ENCODE data around the gene GTF2H3. TPM values are rescaled to one million over a fixed set of nuclear protein-coding genes. Genes with fewer than 3 reads are reported as not detected.

Gene GTF2H3
- total RNA-seq, result 10 to 100 TPM; 18.8 to 49.4 (median 22.2) TPM

DNA sequence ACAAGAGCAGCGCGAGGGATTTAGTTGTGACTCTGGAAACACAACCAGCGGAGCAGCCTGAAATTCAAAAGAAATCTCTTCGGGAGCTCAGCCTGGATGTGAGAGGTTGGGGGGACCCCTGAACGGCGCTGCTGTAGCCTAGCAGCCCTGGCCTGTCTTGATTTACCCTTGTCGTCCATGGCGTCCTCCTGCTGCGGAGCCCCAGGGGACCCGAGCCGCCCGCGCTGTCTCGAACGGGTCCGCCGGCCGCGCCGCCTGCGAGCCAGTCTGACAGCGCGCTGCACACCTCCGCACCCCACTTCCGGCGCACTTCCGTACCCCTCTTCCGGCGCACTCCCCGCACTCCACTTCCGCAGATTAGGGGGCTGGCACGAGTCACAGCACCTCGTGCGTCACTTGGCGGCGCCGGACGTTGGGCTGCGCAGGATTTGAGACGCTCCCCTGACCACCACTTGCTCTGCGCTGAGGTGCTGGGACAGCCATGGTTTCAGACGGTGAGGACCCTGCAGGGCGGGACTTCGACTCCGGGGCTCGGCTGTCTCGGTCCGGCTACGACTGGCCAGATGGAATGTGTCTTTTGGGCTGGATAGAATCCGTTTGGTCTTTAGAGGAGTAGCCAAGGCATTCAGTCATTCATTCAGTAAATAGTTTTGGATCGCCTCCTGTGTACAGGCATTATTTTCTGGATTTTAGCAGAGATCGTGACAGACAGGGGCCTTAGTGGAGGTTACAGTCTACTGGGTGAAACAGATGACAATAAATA is at the start of gene GTF2H3, which contains the start of gene EIF2B1:
Gene GTF2H3 (plus strand): TSS at position 451 of the 763 bp plus-strand sequence. CDS start 31 bp downstream, at position 482.
Gene EIF2B1 (minus strand): TSS at position 308 of the 763 bp plus-strand sequence. CDS start 129 bp downstream, at position 179.
- 0 to 1% methylated on average over 20 to 50 of the region's 52 CpGs for WGBS, 2 donors

DNA sequence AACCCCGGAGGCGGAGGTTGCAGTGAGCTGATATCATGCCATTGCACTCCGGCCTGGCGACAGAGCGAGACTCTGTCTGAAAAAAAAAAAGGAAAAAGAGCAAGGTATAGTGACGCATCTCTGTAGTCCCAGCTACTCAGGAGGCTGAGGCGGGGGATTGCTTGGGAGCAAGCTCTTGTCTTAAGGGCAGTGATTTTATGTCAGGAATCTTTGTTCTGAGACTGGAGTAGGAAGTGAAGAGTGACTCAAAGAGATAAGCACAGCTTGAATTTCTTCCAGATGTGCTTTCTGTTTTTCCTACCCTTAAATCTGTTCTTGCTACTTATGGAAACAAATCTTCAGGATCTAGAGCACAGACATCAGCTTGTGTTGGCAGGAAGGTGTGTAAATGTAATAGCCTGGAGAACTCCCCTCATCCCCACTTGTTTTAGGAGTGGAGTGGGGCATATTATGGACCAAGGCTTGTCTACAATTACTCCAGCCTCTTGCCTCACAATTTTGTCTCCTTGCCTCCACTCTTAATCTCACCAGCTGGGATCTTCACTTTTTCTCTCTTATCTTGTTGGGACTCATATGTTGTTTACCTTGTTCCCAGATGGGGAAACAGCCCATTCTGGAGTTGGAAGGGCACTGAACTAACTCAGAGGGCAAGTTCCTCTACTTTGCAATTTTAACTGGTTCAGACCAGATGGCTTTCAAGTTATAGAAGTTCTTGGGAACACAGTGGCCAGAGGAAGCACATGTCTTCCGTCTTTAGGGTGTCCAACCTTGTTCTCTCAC is 41.7 kb upstream of the GTF2H3 start:
- intact Hi-C loops (cut with DNase I; ENCODE audit: low total_unique reads), result no loop called here
- H3K4me3 ChIP-seq (ENCODE audit: low read depth, poor library complexity, severe bottlenecking), result no peak overlapping the region
- no peak for DNase-seq (ENCODE audit: low spot score in 2 of 2)
- TF ChIP-seq POLR2A (IDR thresholded peaks at IDR 0.05), result no peak
- TF ChIP-seq, protein P1, sequence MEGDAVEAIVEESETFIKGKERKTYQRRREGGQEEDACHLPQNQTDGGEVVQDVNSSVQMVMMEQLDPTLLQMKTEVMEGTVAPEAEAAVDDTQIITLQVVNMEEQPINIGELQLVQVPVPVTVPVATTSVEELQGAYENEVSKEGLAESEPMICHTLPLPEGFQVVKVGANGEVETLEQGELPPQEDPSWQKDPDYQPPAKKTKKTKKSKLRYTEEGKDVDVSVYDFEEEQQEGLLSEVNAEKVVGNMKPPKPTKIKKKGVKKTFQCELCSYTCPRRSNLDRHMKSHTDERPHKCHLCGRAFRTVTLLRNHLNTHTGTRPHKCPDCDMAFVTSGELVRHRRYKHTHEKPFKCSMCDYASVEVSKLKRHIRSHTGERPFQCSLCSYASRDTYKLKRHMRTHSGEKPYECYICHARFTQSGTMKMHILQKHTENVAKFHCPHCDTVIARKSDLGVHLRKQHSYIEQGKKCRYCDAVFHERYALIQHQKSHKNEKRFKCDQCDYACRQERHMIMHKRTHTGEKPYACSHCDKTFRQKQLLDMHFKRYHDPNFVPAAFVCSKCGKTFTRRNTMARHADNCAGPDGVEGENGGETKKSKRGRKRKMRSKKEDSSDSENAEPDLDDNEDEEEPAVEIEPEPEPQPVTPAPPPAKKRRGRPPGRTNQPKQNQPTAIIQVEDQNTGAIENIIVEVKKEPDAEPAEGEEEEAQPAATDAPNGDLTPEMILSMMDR (IDR thresholded peaks at IDR 0.05), result no peak
- 67 to 80% methylated on average over 8 of the region's 8 CpGs for WGBS, 2 donors

More for the DNA sequence above, at the start of gene GTF2H3, which contains the start of gene EIF2B1:
- TF ChIP-seq POLR2A (IDR thresholded peaks at IDR 0.05), result no peak
- TF ChIP-seq, protein P1 (IDR thresholded peaks at IDR 0.05), result no peak
- intact Hi-C loops (cut with DNase I; ENCODE audit: low total_unique reads), result no loop called here
- H3K4me3 ChIP-seq (ENCODE audit: low read depth, poor library complexity, severe bottlenecking), result peak within 1 kb of the TSS; percentile 84
- DNase-seq (ENCODE audit: low spot score in 2 of 2), result peak; percentile 95 to 99

DNA sequence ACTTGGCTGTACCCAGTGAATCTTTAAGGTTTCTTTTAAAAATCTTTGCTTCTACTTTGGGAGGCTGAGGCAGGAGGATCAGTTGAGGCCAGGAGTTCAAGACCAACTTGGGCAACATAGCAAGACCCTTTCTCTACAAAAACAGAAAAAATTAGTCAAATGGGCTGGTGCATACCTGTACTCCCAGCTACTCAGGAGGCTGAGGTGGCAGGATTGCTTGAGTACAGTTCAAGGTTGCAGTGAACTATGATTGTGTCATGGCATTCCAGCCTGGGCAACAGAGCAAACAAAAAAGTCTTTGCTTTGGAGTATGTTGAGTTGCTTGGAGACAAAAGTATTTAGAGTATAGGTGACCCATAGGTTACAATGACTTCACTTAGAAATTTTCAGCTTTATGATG is 37.9 kb upstream of the GTF2H3 start:
- TF ChIP-seq POLR2A (IDR thresholded peaks at IDR 0.05), result no peak
- TF ChIP-seq, protein P1 (IDR thresholded peaks at IDR 0.05), result peak in 1 of 3 donors; percentile 42
- DNase-seq (ENCODE audit: low spot score in 2 of 2), result no peak
- no peak overlapping the region for H3K4me3 ChIP-seq (ENCODE audit: low read depth, poor library complexity, severe bottlenecking)
- intact Hi-C loops (cut with DNase I; ENCODE audit: low total_unique reads), result no loop called here

DNA sequence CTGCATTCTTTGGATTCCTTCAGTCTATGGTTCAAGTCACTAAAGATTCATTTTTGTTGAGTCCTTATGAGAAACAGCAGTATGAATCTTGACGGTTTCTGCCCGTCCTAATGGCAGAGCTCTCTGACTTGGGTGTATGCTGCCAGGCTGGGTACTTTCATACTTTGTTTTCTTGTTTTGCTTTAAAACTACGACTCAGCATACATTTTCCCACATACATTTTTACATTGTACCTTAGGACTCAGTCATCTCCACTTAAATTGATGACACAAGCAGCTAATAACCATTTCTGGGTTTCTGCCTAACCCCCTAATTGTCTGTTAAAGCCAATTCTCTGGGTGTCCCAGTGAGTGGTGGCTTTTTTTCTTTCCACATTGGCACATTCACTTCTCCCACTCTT is 36.5 kb upstream of the GTF2H3 start:
- TF ChIP-seq, protein P1 (IDR thresholded peaks at IDR 0.05), result no peak
- TF ChIP-seq POLR2A (IDR thresholded peaks at IDR 0.05), result no peak
- no peak overlapping the region for H3K4me3 ChIP-seq (ENCODE audit: low read depth, poor library complexity, severe bottlenecking)
- intact Hi-C loops (cut with DNase I; ENCODE audit: low total_unique reads), result no loop called here
- DNase-seq (ENCODE audit: low spot score in 2 of 2), result no peak
- WGBS, 2 donors, result 77 to 79% methylated on average over 3 of the region's 3 CpGs

DNA sequence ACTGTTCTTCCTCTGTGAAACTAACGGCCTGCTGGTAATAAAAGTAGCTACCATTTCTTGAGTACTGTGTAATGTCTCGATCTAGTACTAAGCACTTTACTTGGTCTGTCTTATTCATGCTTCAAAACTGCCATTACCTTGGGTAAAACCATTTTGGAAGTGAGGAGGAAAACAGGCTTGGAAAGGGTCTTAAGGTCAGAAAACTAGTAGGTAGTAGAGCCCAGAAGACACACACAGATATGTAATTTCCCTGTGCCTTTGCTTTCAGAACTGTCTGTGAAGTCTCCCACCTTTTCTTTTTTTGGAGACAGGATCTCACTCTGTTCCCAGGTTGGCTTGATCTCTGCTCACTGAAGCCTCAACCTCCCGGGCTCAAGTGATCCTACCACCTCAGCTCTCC is 35.1 kb upstream of the GTF2H3 start:
- no peak for DNase-seq (ENCODE audit: low spot score in 2 of 2)
- intact Hi-C loops (cut with DNase I; ENCODE audit: low total_unique reads), result no loop called here
- TF ChIP-seq, protein P1 (IDR thresholded peaks at IDR 0.05), result no peak
- TF ChIP-seq POLR2A (IDR thresholded peaks at IDR 0.05), result no peak
- 70 to 86% methylated on average over 3 of the region's 3 CpGs for WGBS, 2 donors
- no peak overlapping the region for H3K4me3 ChIP-seq (ENCODE audit: low read depth, poor library complexity, severe bottlenecking)
